Neuronal stem cell (in vitro differentiated cells): ENCODE results near the gene FGGY.

Experiments
- DNase-seq: peaks from one replicate; pipeline ENCODE4 v3.0.0-alpha.2; 2013; ENCODE audit warnings: low spot score
- H2AFZ ChIP-seq: one replicate; pipeline ENCODE4 v1.6.1; 2013; ENCODE audit warnings: mild to moderate bottlenecking, low read length, inconsistent platforms
- H2AK5ac ChIP-seq: 2 replicates; pipeline ENCODE4 v1.6.1; 2013; ENCODE audit warnings: low read depth, mild to moderate bottlenecking, inconsistent platforms, low read length, moderate library complexity, mixed read lengths
- H2BK120ac ChIP-seq: 2 replicates; pipeline ENCODE4 v1.6.1; 2013; ENCODE audit warnings: low read depth, mild to moderate bottlenecking, inconsistent platforms, low read length, moderate library complexity, mixed read lengths
- H2BK12ac ChIP-seq: one replicate; pipeline ENCODE4 v1.6.1; 2013; ENCODE audit warnings: low read length, inconsistent platforms
- H2BK15ac ChIP-seq: 2 replicates; pipeline ENCODE4 v1.6.1; 2013; ENCODE audit warnings: mild to moderate bottlenecking, low read length, inconsistent platforms, mixed read lengths
- H2BK5ac ChIP-seq: one replicate; pipeline ENCODE4 v1.6.1; 2013; ENCODE audit warnings: inconsistent platforms, mild to moderate bottlenecking, low read length, moderate library complexity
- H3K14ac ChIP-seq: one replicate; pipeline ENCODE4 v1.6.1; 2013; ENCODE audit warnings: low read length, inconsistent platforms
- H3K18ac ChIP-seq: 2 replicates; pipeline ENCODE4 v1.6.1; 2013; ENCODE audit warnings: low read length, inconsistent platforms
- H3K23ac ChIP-seq: 2 replicates; pipeline ENCODE4 v1.6.1; 2013; ENCODE audit warnings: low read depth, mild to moderate bottlenecking, mixed read lengths, low read length, inconsistent platforms; ENCODE audit not compliant: poor library complexity
- H3K27ac ChIP-seq: replicated peaks from 3 replicates; pipeline ENCODE4 v1.5.1; 2013; ENCODE audit warnings: low read length, inconsistent platforms
- H3K27me3 ChIP-seq, 3 experiments: 2 replicates each; pipeline ENCODE4 v1.6.1; 2013; ENCODE audit warnings: low read length in 3 of 3, mild to moderate bottlenecking in 2 of 3, inconsistent platforms in 1 of 3, low read depth in 1 of 3, mixed read lengths in 1 of 3, moderate library complexity in 1 of 3; ENCODE audit not compliant: control insufficient read depth in 3 of 3, insufficient read depth in 3 of 3
- H3K36me3 ChIP-seq, 2 donors: replicated peaks in 1 of 2; 2 replicates each; pipeline ENCODE4 v1.6.1; 2013; ENCODE audit warnings: low read length in 2 of 2; ENCODE audit not compliant: control insufficient read depth in 2 of 2, insufficient read depth in 2 of 2
- H3K4ac ChIP-seq: 2 replicates; pipeline ENCODE4 v1.6.1; 2013; ENCODE audit warnings: inconsistent platforms, mild to moderate bottlenecking, low read length, moderate library complexity
- H3K4me1 ChIP-seq, 2 donors: 1 replicate in 1 of 2; 2 replicates in 1 of 2; pipeline ENCODE4 v1.6.1; 2013; ENCODE audit warnings: low read length in 2 of 2, low read depth in 1 of 2; ENCODE audit not compliant: control insufficient read depth in 2 of 2, insufficient read depth in 1 of 2
- H3K4me2 ChIP-seq: one replicate; pipeline ENCODE4 v1.6.1; 2013; ENCODE audit warnings: mild to moderate bottlenecking, low read length, inconsistent platforms; ENCODE audit not compliant: insufficient read depth, poor library complexity, severe bottlenecking
- H3K4me3 ChIP-seq, 2 donors: 2 replicates each; pipeline ENCODE4 v1.5.1; 2013; ENCODE audit warnings: low read length in 2 of 2, mild to moderate bottlenecking in 2 of 2, inconsistent platforms in 1 of 2, moderate library complexity in 1 of 2
- H3K79me1 ChIP-seq: one replicate; pipeline ENCODE4 v1.6.1; 2013; ENCODE audit warnings: low read depth, mild to moderate bottlenecking, inconsistent platforms, low read length, moderate library complexity
- H3K9ac ChIP-seq: one replicate; pipeline ENCODE4 v1.6.1; 2013; ENCODE audit warnings: mild to moderate bottlenecking, low read depth, low read length, inconsistent platforms; ENCODE audit not compliant: poor library complexity
- H3K9me3 ChIP-seq, 2 donors: replicated peaks in 1 of 2; 2 replicates each; pipeline versions ENCODE3 to v1.6.1; 2013; ENCODE audit warnings: low read length in 2 of 2, mild to moderate bottlenecking in 2 of 2, inconsistent platforms in 1 of 2, low read depth in 1 of 2, mixed read lengths in 1 of 2, moderate library complexity in 1 of 2; ENCODE audit not compliant: control insufficient read depth in 2 of 2, insufficient read depth in 1 of 2
- H4K8ac ChIP-seq: one replicate; pipeline ENCODE4 v1.6.1; 2013; ENCODE audit warnings: low read depth, mild to moderate bottlenecking, inconsistent platforms, low read length, moderate library complexity
- H4K91ac ChIP-seq: one replicate; pipeline ENCODE4 v1.6.1; 2013; ENCODE audit warnings: low read length, low read depth, mild to moderate bottlenecking, inconsistent platforms; ENCODE audit not compliant: poor library complexity
- WGBS, 2 donors: extraction: QIAGEN DNeasy Blood & Tissue Kit; methylation state at CpG; one replicate each; pipeline ENCODE4 v1.1.7; 2013; ENCODE audit warnings: missing lambda C conversion rate in 2 of 2, mixed read lengths in 1 of 2; ENCODE audit not compliant: insufficient read length in 2 of 2, insufficient replicate concordance in 1 of 2; ENCODE audit errors: extremely low coverage in 2 of 2; 5-methylcytosine and 5-hydroxymethylcytosine counted together

Gene FGGY

GRCh38 chr1:59543211-59543668 is 246.3 kb downstream of the FGGY start:
- WGBS, 2 donors = no CpG with 5 or more reads among the region's 5 CpGs
- Histone ChIP-seq H4K8ac (no peak overlapping the region), H3K9me3 (no peaks in the 10 kb centered on the region), H2AK5ac (no peak overlapping the region), H2BK15ac (no peak overlapping the region), H3K4me3 (no peak overlapping the region), H3K9ac (no peak overlapping the region), H2BK5ac (no peak overlapping the region), H3K14ac (no peak overlapping the region), H3K23ac (no peak overlapping the region), H2BK12ac (no peak overlapping the region), H2BK120ac (no peak overlapping the region), H3K4ac (no peak overlapping the region), H2AFZ (no peak overlapping the region), H3K36me3 (no peaks in the 10 kb centered on the region), H3K18ac (no peak overlapping the region), H3K27me3 (no peaks in the 10 kb centered on the region), H3K27ac (no peak overlapping the region), H4K91ac (no peak overlapping the region), H3K79me1 (no peaks in the 10 kb centered on the region), H3K4me1 (peaks cover 1 to 6% of the 10 kb centered on the region in 2 donors), H3K4me2 (no peak overlapping the region)
- DNase-seq = no peak

GRCh38 chr1:59544615-59545293 is 247.9 kb downstream of the FGGY start:
- Histone ChIP-seq H3K4me1 (peaks cover 1 to 6% of the 10 kb centered on the region in 2 donors), H3K27ac (no peak overlapping the region), H3K4ac (no peak overlapping the region), H2BK12ac (no peak overlapping the region), H3K79me1 (no peaks in the 10 kb centered on the region), H3K36me3 (no peaks in the 10 kb centered on the region), H3K23ac (no peak overlapping the region), H3K18ac (no peak overlapping the region), H2AFZ (no peak overlapping the region), H3K4me3 (no peak overlapping the region), H3K9ac (no peak overlapping the region), H2BK15ac (no peak overlapping the region), H3K9me3 (no peaks in the 10 kb centered on the region), H2AK5ac (no peak overlapping the region), H4K8ac (no peak overlapping the region), H4K91ac (no peak overlapping the region), H2BK5ac (no peak overlapping the region), H3K27me3 (no peaks in the 10 kb centered on the region), H3K4me2 (no peak overlapping the region), H2BK120ac (no peak overlapping the region), H3K14ac (no peak overlapping the region)
- no peak for DNase-seq
- no CpG with 5 or more reads among the region's 3 CpGs for WGBS, 2 donors

- Histone ChIP-seq H3K4me1 (peaks cover 1 to 6% of the 10 kb centered on the region in 2 donors), H2BK5ac (no peak overlapping the region), H2AFZ (no peak overlapping the region), H3K36me3 (no peaks in the 10 kb centered on the region), H3K14ac (no peak overlapping the region), H4K8ac (no peak overlapping the region), H3K23ac (no peak overlapping the region), H3K9ac (no peak overlapping the region), H2BK12ac (no peak overlapping the region), H3K9me3 (peaks cover 0 to 1% of the 10 kb centered on the region in 2 donors), H3K27ac (no peak overlapping the region), H3K27me3 (no peaks in the 10 kb centered on the region), H3K4ac (no peak overlapping the region), H2BK120ac (no peak overlapping the region), H2BK15ac (no peak overlapping the region), H2AK5ac (no peak overlapping the region), H3K18ac (no peak overlapping the region), H4K91ac (no peak overlapping the region), H3K4me3 (no peak overlapping the region), H3K79me1 (no peaks in the 10 kb centered on the region), H3K4me2 (no peak overlapping the region)
- no peak for DNase-seq
- no CpG with 5 or more reads among the region's 2 CpGs for WGBS, 2 donors
Measured at GRCh38 chr1:59545830-59546229, 248.9 kb downstream of the FGGY start.

GRCh38 chr1:59549066-59549837 is 252.4 kb downstream of the FGGY start:
- Histone ChIP-seq H2BK5ac (no peak overlapping the region), H3K36me3 (no peaks in the 10 kb centered on the region), H3K4me3 (no peak overlapping the region), H4K8ac (no peak overlapping the region), H3K27me3 (no peaks in the 10 kb centered on the region), H3K23ac (no peak overlapping the region), H3K4ac (no peak overlapping the region), H3K27ac (no peak overlapping the region), H2BK12ac (no peak overlapping the region), H3K9ac (no peak overlapping the region), H2AFZ (no peak overlapping the region), H3K4me1 (peaks cover 10% of the 10 kb centered on the region in 2 donors), H2BK15ac (no peak overlapping the region), H2BK120ac (no peak overlapping the region), H3K4me2 (no peak overlapping the region), H3K14ac (no peak overlapping the region), H3K79me1 (no peaks in the 10 kb centered on the region), H3K18ac (no peak overlapping the region), H4K91ac (no peak overlapping the region), H2AK5ac (no peak overlapping the region), H3K9me3 (peaks cover 1 to 4% of the 10 kb centered on the region in 2 donors)
- no CpG with 5 or more reads among the region's 5 CpGs for WGBS, 2 donors
- DNase-seq = no peak
